GM21447 (cell line): ENCODE results near the gene TRMT11.
"Not testable (repeated sequence)": the region's sequence is repeated elsewhere in the genome, so short reads cannot be mapped to it uniquely, and the experiment has no call there.

Experiments used
- ATAC-seq: cut with Tn5 transposase; IDR thresholded peaks from one replicate; pipeline ENCODE4 v1.9.1; 2021; ENCODE audit not compliant: unreplicated experiment

The TRMT11 gene

DNA sequence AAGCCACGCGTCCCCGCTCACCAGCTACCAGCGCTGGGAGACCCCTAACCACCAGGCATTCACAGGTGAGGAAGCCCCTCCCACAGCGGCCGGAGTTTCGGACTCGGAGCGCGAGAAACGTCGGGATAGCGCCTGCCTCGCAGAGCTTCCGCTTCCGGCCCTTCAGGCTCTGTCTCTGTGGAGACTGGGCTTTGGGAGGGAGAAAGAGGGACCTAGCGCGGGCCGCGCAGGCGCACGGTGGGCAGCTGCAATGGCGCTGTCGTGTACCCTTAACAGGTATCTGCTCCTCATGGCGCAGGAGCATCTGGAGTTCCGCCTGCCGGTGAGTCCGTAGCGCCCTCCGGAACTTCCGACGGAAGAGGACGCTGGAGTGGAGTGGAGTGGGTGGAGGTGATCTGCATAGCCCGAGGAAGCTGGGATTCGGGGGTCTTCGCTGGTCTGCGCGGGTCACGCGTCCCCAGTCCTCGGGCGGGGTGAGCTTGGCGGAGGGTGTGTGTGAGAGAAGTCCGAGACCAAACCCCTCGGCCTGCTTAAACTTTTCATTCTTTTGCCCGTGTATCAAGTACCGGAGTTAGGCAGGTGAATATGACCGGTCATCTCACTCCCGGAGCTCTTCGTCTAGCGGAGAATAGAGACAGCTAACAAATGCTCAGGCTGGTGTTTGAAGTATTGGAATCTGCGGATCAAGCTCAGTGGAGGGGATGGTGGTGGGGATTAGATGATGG is at the start of gene TRMT11:
TRMT11 (plus strand) TSS at position 240 of the 725 bp plus-strand sequence; CDS start at position 251, 11 bp downstream.
- peak; percentile 97 for ATAC-seq

DNA sequence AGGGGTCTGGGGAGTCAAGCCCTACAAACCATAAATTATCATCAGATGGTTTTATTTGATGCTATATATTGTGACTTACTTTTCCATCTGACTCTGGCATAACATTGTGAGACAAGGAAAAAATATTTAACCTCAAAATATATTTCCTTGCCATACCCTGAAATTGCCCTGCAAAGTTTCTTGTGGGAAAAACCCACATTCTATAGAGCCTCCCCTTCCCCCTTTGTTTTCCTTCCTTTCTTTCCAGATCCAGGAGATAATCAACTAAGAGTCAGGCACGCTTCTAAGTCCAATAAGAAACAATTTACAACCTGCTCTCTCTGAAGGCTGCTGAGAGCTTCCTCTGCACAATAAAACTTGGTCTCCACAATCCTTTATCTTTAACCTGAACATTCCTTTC is 47.3 kb upstream of the TRMT11 start:
- no peak for ATAC-seq

DNA sequence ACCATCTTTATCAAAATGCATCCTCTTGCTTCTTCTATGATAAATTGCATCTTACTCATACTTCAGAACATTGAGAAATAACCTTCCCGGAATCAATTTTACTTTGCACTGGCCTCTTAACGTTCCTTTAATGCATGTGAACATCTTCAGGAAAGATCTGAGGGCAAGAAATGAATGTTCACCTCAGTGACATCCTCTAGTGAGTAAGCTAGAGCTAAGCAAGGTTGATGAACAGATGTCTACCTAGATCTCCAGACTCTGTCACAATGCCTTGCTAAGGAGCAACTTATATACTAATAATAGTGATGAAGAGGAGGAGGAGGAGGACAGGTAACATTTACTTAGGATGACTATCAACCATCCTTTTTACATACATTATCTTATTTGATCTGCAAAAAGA is 46.5 kb upstream of the TRMT11 start:
- ATAC-seq = no peak

DNA sequence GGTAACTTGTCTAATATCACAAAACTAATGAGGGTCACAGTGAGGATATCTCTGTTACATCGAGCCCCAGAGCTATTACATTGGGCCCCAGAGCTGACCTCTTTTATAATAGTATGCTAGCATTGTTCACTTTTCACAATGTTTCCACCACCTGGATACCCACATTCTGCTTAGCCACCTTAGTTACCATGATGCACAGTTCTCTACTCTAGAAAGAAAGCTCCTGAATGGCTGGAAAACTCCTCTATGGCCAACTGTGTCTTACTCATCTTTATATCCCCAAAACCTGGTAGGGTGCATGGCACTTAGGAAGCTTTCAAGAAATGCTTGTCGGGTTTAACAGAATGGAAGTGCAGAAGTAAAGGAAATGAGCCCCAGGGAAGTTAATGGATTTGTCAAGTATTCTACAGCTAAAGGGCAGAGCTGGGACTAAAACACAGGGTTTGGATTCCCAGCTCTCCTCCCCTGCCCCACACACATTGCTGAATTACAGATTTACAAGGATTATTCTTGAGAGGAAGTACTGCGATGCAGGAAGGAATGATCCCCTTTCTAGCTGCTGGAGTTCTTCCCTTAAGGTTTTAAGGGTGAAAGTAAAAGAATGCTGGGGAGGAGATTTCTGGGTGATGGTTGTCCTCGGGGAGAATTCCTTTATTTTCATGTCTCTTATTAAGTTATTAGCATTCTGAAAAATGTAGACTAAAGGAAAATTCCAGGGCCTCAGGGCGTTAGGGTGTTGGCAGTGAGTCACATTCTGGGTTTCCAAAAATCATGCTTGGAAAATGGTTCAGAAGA is 45.9 kb upstream of the TRMT11 start:
- no peak for ATAC-seq

DNA sequence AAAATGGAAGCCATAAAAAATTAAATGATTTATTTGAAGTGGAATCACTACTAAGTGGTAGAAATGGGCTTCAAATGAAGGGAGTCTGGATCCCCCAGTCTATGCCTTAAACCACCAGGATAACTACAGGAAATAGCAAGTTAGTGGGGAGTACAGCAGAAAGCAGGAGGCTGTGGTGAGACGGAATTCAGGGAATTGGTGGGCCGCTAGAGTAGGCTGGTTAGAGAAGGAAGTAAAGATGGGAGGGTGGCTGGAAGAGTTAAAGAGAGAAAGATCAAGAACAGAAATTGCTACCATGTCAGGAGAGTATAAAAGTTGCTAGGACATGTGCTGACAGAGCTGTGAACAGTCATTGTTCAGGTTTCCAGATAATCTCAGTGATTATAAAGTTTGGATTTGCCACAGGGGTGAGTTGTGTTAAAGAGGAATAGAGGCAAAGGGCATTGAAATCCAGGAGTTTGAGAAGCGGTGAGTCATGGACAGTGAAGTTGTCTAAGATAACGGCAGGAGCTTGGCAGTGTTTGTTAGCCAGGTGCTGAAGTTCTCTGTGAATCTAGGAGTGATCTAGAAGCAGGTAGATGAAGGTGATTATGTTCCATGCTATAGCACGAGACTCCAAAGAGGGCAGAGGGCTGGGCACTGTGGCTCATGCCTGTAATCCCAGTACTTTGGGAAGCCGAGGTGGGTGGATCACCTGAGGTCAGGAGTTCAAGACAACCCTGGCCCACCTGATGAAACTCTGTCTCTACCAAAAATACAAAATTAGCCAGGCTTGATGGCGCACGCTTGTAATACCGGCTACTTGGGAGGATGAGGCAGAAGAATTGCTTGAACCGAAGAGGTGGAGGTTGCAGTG is 43.4 kb upstream of the TRMT11 start:
- ATAC-seq = no peak

DNA sequence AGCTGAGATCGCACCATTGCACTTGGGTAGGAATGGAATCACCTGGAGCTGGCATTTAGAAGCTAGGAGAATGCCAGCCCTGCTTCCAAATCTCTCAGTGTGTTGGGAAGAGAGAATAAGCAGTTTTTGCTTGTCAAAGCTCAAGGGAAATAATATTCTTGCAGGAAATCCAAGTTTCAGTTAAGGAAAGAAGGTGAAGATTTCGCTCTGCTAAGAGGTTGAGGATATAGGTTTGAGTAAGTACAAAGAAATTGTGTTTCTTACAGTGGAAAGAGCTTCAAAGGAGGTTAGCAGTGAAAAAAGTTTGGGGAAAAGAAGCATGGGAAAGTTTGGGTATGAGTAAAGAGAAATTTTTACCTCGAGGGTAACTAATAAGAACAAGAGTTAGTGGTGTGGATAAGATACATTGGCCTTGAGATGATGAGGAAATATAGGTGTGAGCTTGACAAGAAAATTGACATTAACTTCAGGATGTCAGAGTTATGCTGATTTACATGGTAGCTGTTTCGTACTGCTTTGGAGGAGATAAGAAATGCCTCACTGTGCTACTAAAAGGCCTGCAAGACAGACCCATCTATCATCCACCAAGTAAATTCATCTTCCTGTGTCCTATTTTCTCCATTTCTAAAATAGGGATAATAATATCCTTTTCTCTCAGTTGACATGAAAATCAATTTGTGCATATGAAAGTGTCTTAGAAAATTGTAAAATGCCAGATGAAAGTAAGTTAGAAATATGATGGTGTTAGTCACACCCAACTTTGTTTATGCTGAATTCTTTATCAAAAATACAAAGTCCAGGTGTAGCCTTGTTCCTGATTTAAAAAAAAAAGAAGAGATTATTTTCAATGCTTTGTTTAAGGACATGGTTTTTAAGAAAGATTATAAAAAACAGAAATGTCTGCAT is 42.6 kb upstream of the TRMT11 start:
- ATAC-seq = no peak

DNA sequence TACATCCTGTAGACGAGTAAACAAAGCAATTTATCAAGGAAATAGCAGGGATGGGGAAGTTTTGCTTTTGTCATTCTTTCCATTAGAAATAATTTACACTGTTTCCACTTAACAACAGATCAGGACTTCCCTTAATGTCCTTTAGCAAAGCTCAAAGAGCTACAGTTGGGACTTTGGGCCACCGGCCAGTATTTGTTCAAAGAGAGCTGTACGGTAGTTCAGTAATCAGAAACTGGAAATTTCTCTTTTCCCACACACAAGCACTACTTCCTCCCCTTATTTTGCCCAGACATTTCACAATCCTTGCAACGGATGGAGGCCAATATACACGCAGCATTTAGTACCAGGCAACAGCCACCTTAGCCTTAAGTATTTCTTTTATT is 41.9 kb upstream of the TRMT11 start:
- no peak for ATAC-seq

DNA sequence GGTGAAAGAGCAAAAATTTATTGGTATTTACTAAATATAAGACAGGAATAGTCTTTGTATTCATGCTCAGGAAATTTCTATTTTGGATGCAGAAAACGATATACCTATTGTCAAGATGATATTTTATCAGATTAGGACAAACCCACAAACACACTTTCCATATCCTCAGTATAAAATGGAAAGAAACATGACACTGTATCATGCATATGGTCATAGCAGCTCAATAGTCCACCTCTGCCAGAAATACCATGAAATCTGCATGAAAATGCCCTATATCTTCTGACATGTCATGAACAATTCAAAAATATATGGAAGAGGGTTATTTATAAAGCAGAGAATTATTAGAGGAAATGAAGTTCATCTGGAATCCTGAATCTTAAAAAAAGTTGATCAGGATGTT is 41.4 kb upstream of the TRMT11 start:
- no peak for ATAC-seq

DNA sequence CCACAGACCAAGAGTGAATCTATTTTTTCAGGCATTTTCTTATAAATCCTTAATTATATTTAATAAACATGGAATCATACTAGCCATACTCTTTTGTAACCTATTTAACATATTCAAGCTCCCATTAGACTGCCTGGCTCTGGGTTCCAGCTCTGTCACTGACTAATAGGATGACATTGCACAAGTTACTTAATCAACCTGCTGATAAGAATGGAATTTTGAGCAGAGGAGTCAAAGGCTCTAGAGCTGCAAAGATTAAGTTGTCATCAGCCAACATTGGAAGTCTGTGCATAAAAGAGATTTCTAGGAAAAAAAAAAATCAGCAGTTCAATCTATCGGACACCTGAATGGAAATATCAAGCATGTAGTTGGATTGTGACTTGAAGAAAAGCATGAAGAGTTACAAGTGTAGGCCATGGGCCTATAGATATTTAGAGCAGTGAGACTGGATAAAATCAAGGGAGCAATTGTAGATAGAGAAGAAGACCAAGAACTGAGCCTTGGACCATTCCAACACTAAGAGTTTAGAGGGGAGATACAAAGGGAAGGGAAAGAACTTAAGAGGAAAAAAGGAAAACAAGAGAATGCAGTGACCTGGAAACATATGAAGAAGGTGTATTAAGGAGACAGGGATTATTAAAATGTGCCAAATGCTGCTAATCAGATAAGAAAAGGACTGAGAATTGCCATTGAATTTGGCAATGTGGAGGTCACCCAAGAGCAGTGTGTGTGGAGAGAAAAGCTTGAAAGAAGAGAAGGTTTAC is 40.8 kb upstream of the TRMT11 start:
- ATAC-seq = no peak

DNA sequence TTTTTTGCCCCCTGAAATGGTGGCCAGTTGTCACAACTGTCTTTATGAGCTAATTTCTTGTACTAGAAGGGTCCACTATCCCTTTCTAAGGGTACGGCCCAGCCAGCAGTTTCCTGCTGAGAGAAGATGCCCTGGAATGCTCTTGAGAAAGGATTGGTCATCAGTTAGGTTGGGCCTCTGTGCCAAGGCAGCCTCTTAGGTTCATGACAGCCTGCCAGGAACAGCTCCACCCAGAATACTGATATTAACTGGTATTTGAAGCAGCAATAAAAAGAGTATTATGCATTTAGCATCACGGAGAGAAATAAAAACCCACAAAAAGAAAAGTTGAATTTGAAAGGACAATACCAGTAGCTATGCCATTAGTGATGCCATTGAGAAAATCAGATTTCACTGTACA is 38.7 kb upstream of the TRMT11 start:
- no peak for ATAC-seq

DNA sequence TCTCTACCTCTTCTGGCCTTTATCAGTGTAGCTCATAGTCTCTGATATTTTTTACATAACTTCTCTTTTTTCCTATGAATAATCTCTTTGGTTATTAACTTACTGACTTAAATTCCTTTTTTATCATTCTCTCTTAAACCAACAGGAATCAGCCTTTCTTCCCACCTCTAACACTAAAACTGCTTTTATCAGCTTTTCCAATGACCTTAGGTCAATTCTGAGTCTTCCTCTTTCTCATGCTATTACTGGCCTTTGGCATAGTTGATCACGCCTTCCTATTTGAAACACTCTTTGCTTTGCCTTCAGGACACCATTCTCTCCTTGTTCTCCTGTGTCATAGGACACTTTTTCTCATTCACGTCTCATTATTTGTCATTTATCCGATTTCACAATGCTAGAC is 37.9 kb upstream of the TRMT11 start:
- ATAC-seq = no peak

DNA sequence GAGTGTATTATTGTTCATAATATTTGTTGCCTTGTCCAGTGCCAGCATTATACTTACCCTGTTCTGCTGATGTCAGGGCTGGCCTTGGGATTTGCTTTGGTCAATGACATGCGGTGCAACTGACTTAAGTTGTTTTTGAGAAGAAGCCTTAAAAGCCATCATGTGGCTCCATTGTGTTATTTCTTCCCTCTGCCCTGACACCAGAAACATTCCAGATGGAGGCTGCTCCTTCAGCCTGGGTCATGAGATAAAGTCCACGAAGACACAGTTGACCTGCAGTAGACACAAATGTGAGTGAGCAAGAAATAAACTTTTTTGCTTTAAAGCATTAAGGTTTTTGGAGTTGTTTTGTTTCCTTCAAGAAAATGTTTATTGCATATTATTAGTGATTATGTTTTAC is 37.3 kb upstream of the TRMT11 start:
- ATAC-seq = no peak

DNA sequence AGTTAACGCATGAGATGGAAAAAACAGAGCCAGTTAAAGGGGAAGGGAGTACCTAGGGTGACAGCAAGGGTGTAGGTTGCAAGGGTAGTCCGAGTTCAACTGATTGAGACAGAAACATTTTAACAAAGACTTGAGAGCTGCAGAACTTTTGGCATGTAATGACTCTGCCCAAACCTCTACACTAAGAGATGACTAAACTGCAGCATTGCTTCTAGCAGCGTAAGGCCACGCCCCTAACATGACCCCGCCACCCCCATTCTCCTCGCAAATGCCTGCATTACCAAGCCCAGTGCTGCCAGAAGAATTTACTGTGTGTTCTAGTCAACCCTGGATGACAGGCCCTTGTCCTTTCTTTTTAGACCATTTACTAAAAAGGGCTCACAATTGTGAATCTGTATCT is 36.0 kb upstream of the TRMT11 start:
- no peak for ATAC-seq

DNA sequence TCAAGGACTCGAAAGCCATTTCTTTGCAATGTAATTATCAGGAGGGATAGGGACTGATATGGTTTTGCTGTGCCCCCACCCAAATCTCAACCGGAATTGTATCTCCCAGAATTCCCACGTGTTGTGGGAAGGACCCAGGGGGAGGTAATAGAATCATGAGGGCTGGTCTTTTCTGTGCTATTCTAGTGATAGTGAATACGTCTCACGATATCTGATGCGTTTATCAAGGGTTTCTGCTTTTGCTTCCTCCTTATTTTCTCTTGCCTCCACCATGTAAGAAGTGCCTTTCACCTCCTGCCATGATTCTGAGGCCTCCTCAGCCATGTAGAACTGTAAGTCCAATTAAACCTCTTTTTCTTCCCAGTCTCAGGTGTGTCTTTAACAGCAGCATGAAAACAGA is 35.6 kb upstream of the TRMT11 start:
- not testable (repeated sequence) for ATAC-seq

DNA sequence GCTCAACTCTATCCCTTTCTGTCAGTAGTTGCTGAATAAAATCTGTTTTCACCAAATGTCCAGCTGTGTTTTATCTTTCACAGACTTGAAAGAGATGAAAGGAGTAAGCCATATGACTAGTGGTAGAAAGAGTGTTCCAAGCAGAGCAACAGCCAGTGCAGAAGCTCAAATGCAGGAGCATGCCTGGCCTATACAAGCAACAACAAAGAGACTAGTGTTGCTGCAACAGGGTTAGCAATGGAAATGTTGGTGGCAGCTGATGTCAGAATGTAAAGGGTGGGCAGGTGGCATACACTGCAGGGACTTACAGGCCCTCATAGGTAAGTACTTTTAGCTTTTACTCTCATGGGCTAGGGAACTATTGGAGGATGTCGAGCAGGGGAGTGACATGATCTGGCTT is 35.0 kb upstream of the TRMT11 start:
- ATAC-seq = no peak

DNA sequence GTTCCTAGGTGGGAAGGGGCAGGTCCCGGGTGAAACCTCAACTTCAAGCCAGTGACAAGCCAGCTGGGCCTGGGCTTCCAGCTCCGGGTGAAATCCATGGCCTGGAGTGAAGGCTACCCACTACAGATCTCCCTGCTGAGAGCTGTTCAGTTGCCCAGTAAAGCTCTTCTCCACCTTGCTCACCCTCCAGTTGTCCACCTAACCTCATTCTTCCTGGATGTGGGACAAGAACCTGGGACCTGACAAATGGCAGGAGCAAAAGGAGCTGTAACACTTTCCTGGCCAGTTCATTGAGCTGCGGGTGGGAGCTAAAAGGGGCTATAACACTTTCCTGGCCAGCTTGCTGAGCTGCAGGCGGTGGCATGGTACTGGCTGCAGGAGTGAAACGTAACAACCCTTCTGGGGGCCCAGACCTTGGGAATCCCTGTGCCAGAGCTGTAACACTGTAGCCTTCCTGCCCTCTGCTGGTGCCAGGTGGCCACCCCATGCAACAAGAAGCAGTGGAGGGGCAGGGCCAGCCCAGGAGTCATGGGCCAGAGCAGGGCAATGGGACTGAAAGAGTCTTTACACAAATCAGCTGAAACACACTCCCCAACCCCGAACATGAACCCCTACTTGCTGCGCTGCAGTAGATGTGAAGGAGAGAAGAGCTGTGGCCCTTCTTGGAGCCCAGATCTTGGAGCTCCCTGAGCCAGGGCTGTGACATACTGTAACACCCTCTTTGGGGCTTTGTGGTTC is 33.4 kb upstream of the TRMT11 start:
- no peak for ATAC-seq

DNA sequence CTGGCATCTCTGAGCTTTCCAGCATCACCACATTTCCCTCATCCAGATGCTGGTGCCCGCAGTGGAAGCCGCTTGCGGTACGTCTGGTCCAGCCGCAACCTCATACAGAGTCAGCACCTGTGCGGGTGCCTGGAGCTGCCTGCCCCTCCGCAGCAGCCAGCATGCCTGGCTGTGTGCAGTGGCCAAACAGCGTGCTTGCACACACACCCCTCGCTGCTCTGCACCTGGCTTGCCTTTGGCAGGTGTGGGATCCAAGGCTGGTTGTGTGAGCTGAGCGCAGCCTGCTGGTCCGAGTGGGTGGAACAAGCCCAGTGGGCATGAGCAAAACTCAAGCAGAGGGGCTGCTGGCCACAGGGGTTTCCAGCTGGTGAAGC is 32.9 kb upstream of the TRMT11 start:
- no peak for ATAC-seq

DNA sequence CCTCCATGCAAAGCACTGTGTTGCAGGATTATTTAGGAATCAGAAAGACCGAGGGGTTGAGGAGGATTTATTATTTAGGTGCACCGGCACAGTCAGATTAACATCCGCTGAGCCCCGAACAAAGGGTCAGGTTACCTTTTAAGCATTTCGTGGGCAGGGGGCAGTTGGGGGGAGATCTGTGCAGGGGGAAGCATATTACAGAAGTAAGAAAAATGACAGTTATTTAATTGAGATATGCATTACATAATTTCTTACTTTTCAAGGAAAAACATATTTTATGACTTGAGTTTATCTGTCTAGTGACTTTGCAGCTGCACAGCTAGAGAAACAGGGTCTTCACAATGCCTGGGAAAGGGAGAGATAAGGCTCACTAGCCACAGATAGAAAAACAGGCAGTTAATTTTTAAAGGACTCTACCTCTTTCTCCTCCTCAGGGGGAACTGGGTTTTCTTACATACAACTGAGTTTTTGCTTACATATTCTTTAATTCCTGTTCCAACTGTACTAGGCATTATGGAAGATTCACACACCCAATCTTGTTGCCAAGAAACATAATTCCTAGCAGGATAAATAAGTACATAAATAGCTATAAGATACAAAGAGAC is 31.5 kb upstream of the TRMT11 start:
- no peak for ATAC-seq

DNA sequence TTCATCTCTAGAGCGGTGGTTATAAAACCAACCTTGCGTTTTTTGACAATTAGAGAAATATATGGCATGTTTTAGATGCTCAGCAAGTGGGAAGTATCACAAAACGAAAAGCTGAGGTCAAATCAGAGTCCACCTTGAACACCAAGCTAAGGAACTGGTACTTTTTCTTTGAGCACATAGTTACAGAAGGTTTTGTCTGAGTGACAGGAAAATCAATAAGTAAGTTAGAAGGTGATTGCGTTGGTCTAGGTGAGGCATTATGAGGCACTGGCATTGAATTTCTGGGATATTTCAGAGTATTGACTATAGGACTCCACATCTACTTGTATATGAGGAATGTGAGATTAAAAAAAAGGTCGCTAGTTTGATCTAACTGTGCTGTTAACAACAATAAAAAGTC is 30.4 kb upstream of the TRMT11 start:
- ATAC-seq = no peak
